ENCODE measurements around the gene LTBR. TPM values are rescaled to one million over a fixed set of nuclear protein-coding genes. Genes with fewer than 3 reads are reported as not detected.
A peak's percentile ranks its signal among the peaks of the same experiment; 100 is the strongest.

LTBR gene
- total and polyA plus RNA-seq, 2 donors (not counting 3 experiments of a cell fraction or from before 2014, with no cell fraction given), result 70.7 to 102 TPM

DNA sequence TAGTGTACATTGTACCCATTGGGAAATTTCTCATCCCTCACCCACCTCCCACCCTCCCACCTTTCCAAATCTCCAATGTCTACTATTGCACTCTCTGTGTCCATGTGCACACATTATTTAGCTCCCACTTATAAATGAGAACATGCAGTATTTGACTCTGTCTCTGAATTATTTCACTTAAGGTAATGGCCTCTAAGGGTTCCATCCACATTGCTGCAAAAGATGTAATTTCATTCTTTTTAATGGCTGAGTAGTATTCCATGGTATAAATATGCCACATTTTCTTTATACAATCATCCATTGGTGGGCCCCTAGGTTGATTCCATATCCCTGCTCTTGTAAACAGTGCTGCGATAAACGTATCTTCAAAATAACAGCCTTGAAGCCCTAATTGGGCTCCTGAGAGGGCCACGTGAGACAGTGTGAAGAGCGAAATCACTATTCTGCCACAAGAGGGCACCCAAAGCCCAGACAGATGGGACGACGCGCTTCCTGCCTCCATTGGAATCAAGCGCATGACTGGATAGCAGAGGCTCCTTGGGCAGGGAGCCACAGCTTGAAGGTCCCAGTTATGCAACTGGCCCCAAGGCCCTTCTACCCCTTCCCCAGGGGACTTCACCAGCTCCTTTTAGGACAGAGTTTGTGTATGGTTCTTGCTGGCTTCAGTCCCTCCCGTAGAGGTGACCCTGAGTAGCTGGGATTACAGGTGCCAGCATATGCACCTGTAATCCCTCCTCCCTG lies 39.5 kb downstream of the LTBR start:
- dilution Hi-C loops (cut with MboI; ENCODE audit: extremely low pct_ligation_motif_present, low sequenced_read_pairs) (no loop called here), intact Hi-C loops (cut with micrococcal nuclease) (loop anchor here (1.0 kb wide), 7 partner anchors 42 to 131 kb away; partner anchors contain the start of gene MRPL51)
- no peaks in the 10 kb centered on the region for H3K79me2 ChIP-seq (ENCODE audit: control insufficient read depth, insufficient read depth, low read length)
- no peaks in the 10 kb centered on the region for H3K4me1 ChIP-seq (ENCODE audit: control insufficient read depth, extremely low read depth, insufficient read depth, low read length)
- peak overlapping the region; percentile 65 for H2AFZ ChIP-seq (ENCODE audit: low read depth, low read length)
- peak; percentile 70 for TF ChIP-seq MYC (IDR thresholded peaks at IDR 0.05; ENCODE audit: low read depth, low read length)
- TF ChIP-seq MAX (IDR thresholded peaks at IDR 0.05; ENCODE audit: insufficient read depth, insufficient read length), result peak; percentile 83
- no peak for TF ChIP-seq POLR2A (IDR thresholded peaks at IDR 0.05; ENCODE audit: low read depth, low read length)
- peak; percentile 72 to 84 for TF ChIP-seq CTCF (IDR thresholded peaks at IDR 0.05; ENCODE audit: extremely low read depth in 1 of 2, insufficient read depth in 1 of 2, low read depth in 1 of 2, low read length in 2 of 2)
- POLR2A ChIA-PET, result interaction anchor here (1.1 kb wide), 1 partner anchor 47 kb away, joined by 7 read pairs; the partner anchor contains the start of gene VAMP1
- H3K4me2 ChIP-seq (ENCODE audit: insufficient read depth, low read length), result no peak overlapping the region
- H3K9ac ChIP-seq (replicated peaks; ENCODE audit: extremely low read depth, insufficient read depth, low read length), result no peak overlapping the region
- no TSS peak for BruUV-seq (replicated peaks)
- DNase-seq (ENCODE audit: low read depth, low spot score) (peak; percentile 92), FAIRE-seq (peak; percentile 96)
- H3K36me3 ChIP-seq (ENCODE audit: control insufficient read depth in 2 of 2, extremely low read depth in 1 of 2, insufficient read depth in 2 of 2, low read length in 2 of 2), result no peaks in the 10 kb centered on the region
- no peaks in the 10 kb centered on the region for H3K9me3 ChIP-seq (replicated peaks; ENCODE audit: control insufficient read depth, insufficient read depth, low read length)
- no peaks in the 10 kb centered on the region for H3K27me3 ChIP-seq (ENCODE audit: control insufficient read depth in 2 of 2, insufficient read depth in 2 of 2, low read length in 2 of 2)
- no peak overlapping the region for H3K27ac ChIP-seq (ENCODE audit: insufficient read depth, low read depth, low read length)
- CTCF ChIA-PET, result interaction anchor here (0.7 to 7.8 kb wide), 25 partner anchors 9 to 190 kb away, joined by 3 to 147 read pairs (median 4); partner anchors contain the start of genes GAPDH, IFFO1, TAPBPL and VAMP1
- H3K9me1 ChIP-seq (replicated peaks; ENCODE audit: control insufficient read depth, extremely low read depth, insufficient read depth, low read length), result no peaks in the 10 kb centered on the region
- no peak overlapping the region for H3K4me3 ChIP-seq (replicated peaks in 1 of 3; ENCODE audit: insufficient read depth in 1 of 3, low read depth in 1 of 3, low read length in 3 of 3)
- no peaks in the 10 kb centered on the region for H4K20me1 ChIP-seq (replicated peaks; ENCODE audit: control insufficient read depth, extremely low read depth, insufficient read depth, low read length)

Data from endothelial cell of umbilical vein (primary cell).